ENCODE data around the gene SYNGR2. TPM values are rescaled to one million over a fixed set of nuclear protein-coding genes. Genes with fewer than 3 reads are reported as not detected.

SYNGR2 gene
- total RNA-seq, 1 experiment from 2014 or later, result 148 TPM

- no peak for TF ChIP-seq SIN3A (IDR thresholded peaks at IDR 0.05; ENCODE audit: low read depth)
- TF ChIP-seq ZBTB33 (IDR thresholded peaks at IDR 0.05; ENCODE audit: extremely low read depth, insufficient replicate concordance, low read length), result no peak
- TF ChIP-seq RAD21 (IDR thresholded peaks at IDR 0.05; ENCODE audit: low read depth), result no peak
- TF ChIP-seq ATF3 (IDR thresholded peaks at IDR 0.05), result no peak
- no peak for TF ChIP-seq ZFX (IDR thresholded peaks at IDR 0.05)
- no peak for TF ChIP-seq YY1 (IDR thresholded peaks at IDR 0.05; ENCODE audit: extremely low read depth, insufficient replicate concordance, low read depth, low read length)
- no peak for TF ChIP-seq EGR1 (IDR thresholded peaks at IDR 0.05; ENCODE audit: low read depth)
- no peak for TF ChIP-seq FOSL1 (IDR thresholded peaks at IDR 0.05; ENCODE audit: low read depth)
- no peak for TF ChIP-seq SP1 (IDR thresholded peaks at IDR 0.05; ENCODE audit: low read depth)
- no peak for TF ChIP-seq MAX (IDR thresholded peaks at IDR 0.05)
- no peak for TF ChIP-seq POLR2A (IDR thresholded peaks at IDR 0.05; ENCODE audit: borderline replicate concordance, extremely low read depth, insufficient read depth, insufficient read length)
- TF ChIP-seq EZH2phosphoT487 (IDR thresholded peaks at IDR 0.05; ENCODE audit: borderline replicate concordance), result no peak
- TF ChIP-seq SRF (IDR thresholded peaks at IDR 0.05; ENCODE audit: low read depth), result no peak
- TF ChIP-seq ELF1 (IDR thresholded peaks at IDR 0.05; ENCODE audit: borderline replicate concordance, low read depth), result no peak
- TF ChIP-seq CEBPB (IDR thresholded peaks at IDR 0.05; ENCODE audit: low read depth), result no peak
- TF ChIP-seq POLR2AphosphoS5 (IDR thresholded peaks at IDR 0.05; ENCODE audit: low read depth, low read length), result no peak
- no peak overlapping the region for H2AFZ ChIP-seq (ENCODE audit: low read depth, low read length, poor library complexity, severe bottlenecking)
- peaks cover 60% of the 10 kb centered on the region for H3K79me2 ChIP-seq (ENCODE audit: insufficient read depth, low read length)
- POLR2A ChIA-PET, result interaction anchor here (0.7 to 1.9 kb wide), 2 partner anchors 40 to 81 kb away, joined by 3 to 5 read pairs; no protein-coding TSS in a partner anchor
- no peak overlapping the region for H3K4me2 ChIP-seq (ENCODE audit: low read length)
- intact Hi-C loops (cut with micrococcal nuclease), result no loop called here
- H4K20me1 ChIP-seq (ENCODE audit: insufficient read depth), result no peaks in the 10 kb centered on the region
- H3K27ac ChIP-seq (ENCODE audit: low read depth, low read length), result no peak overlapping the region
- RAD21 ChIA-PET (ENCODE audit: low non-redundant PET in 1 of 2, low total read pairs in 2 of 2, uncharacterized antibody in 2 of 2, unreplicated experiment in 2 of 2), result no interaction called here
- no peaks in the 10 kb centered on the region for H3K9me2 ChIP-seq (ENCODE audit: insufficient read depth)
- CTCF ChIA-PET, result interaction anchor here (1.4 to 1.5 kb wide), 2 partner anchors 13 to 163 kb away, joined by 3 read pairs; no protein-coding TSS in a partner anchor
- H3K4me3 ChIP-seq (replicated peaks in 1 of 2; ENCODE audit: low read depth in 1 of 2, low read length in 2 of 2), result no peak overlapping the region
- DNase-seq (ENCODE audit: low read depth, low spot score), result no peak
- BruUV-seq (replicated peaks), result no TSS peak
- no peaks in the 10 kb centered on the region for H3K27me3 ChIP-seq (ENCODE audit: insufficient read depth, low read length)
- H3K36me3 ChIP-seq (ENCODE audit: control insufficient read depth in 1 of 2, insufficient read depth in 2 of 2, low read length in 2 of 2), result peaks cover 45 to 62% of the 10 kb centered on the region in 2 experiments
- H3K9me3 ChIP-seq (ENCODE audit: control insufficient read depth in 1 of 2, insufficient read depth in 1 of 2, low read depth in 1 of 2, low read length in 2 of 2), result no peaks in the 10 kb centered on the region
- H3K4me1 ChIP-seq (ENCODE audit: control insufficient read depth in 1 of 2, insufficient read depth in 2 of 2, low read length in 2 of 2), result peaks cover 11 to 26% of the 10 kb centered on the region in 2 experiments
- H3K9ac ChIP-seq (ENCODE audit: low read length), result no peak overlapping the region
- no peak for ATAC-seq
Observed at GRCh38 chr17:78182504-78182903, 14.1 kb downstream of the SYNGR2 start.
